SJSA1 (cell line): Measurements from ENCODE around the gene HMOX1. TPM values are rescaled to one million over a fixed set of nuclear protein-coding genes. Genes with fewer than 3 reads are reported as not detected.

ENCODE experiments used
- DNase-seq, 2 experiments: peaks; one replicate each; pipeline ENCODE4 v3.0.0-alpha.2; 2015 to 2020; ENCODE audit warnings: low spot score in 2 of 2, low read depth in 1 of 2
- H3K27ac ChIP-seq: fragments of 250-450 bp; sonication (Bioruptor Pico); 2 replicates; pipeline ENCODE4 v1.5.1; 2020; ENCODE audit warnings: mild to moderate bottlenecking, moderate library complexity
- H3K27me3 ChIP-seq: fragments of 250-450 bp; sonication (Bioruptor Pico); replicated peaks from 2 replicates; pipeline ENCODE4 v1.5.1; 2020; ENCODE audit warnings: mild to moderate bottlenecking, moderate library complexity
- H3K36me3 ChIP-seq: fragments of 250-450 bp; sonication (Bioruptor Pico); 2 replicates; pipeline ENCODE4 v1.5.1; 2020; ENCODE audit warnings: mild to moderate bottlenecking
- H3K4me1 ChIP-seq: fragments of 250-450 bp; sonication (Bioruptor Pico); replicated peaks from 2 replicates; pipeline ENCODE4 v1.6.1; 2021; ENCODE audit warnings: mild to moderate bottlenecking
- H3K4me3 ChIP-seq: fragments of 250-450 bp; sonication (Bioruptor Pico); 2 replicates; pipeline ENCODE4 v1.5.1; 2020; ENCODE audit warnings: mild to moderate bottlenecking
- H3K9me3 ChIP-seq: fragments of 250-450 bp; sonication (Bioruptor Pico); replicated peaks from 2 replicates; pipeline ENCODE4 v1.5.1; 2020; ENCODE audit warnings: mild to moderate bottlenecking
- total RNA-seq: library from RNA; depleted of rRNA; stranded (reverse); fragments of >200 nt; shearing (Covaris generic); gene quantifications from 2 replicates; pipeline ENCODE4 v1.2.3, GENCODE V29; 2014; rRNA removed

HMOX1 gene
- total RNA-seq, result 5.6 and 6.9 TPM in 2 replicates

- Histone ChIP-seq H3K9me3 (no peaks in the 10 kb centered on the region), H3K27ac (peak within 1 kb of the TSS; percentile 28), H3K4me1 (peaks cover 34% of the 10 kb centered on the region), H3K36me3 (peaks cover 11% of the 10 kb centered on the region), H3K27me3 (no peaks in the 10 kb centered on the region), H3K4me3 (peak within 1 kb of the TSS; percentile 52)
- DNase-seq, result peak; percentile 77 to 90
Measured at GRCh38 chr22:35380537-35381423, at the start of gene HMOX1. TSS of gene HMOX1 (plus strand) at chr22:35381096. CDS start at chr22:35381174, 78 bp downstream.

GRCh38 chr22:35332278-35332677 is 48.6 kb upstream of the HMOX1 start:
- H3K27me3 ChIP-seq, result no peaks in the 10 kb centered on the region
- H3K9me3 ChIP-seq, result no peaks in the 10 kb centered on the region
- no peak overlapping the region for H3K4me3 ChIP-seq
- no peaks in the 10 kb centered on the region for H3K4me1 ChIP-seq
- no peak for DNase-seq
- peaks cover 41% of the 10 kb centered on the region for H3K36me3 ChIP-seq
- H3K27ac ChIP-seq, result no peak overlapping the region

GRCh38 chr22:35333220-35333619 is 47.7 kb upstream of the HMOX1 start:
- Histone ChIP-seq H3K4me1 (no peaks in the 10 kb centered on the region), H3K9me3 (no peaks in the 10 kb centered on the region), H3K36me3 (peaks cover 37% of the 10 kb centered on the region), H3K27ac (no peak overlapping the region), H3K4me3 (no peak overlapping the region), H3K27me3 (no peaks in the 10 kb centered on the region)
- DNase-seq, result no peak

- Histone ChIP-seq H3K27me3 (no peaks in the 10 kb centered on the region), H3K4me1 (no peaks in the 10 kb centered on the region), H3K4me3 (no peak overlapping the region), H3K9me3 (no peaks in the 10 kb centered on the region), H3K36me3 (peaks cover 32% of the 10 kb centered on the region), H3K27ac (no peak overlapping the region)
- DNase-seq, result no peak
Measured at GRCh38 chr22:35334004-35334403, 46.9 kb upstream of the HMOX1 start.

GRCh38 chr22:35335468-35335867 is 45.4 kb upstream of the HMOX1 start:
- DNase-seq, result no peak
- H3K4me3 ChIP-seq, result no peak overlapping the region
- H3K36me3 ChIP-seq, result peaks cover 30% of the 10 kb centered on the region
- no peak overlapping the region for H3K27ac ChIP-seq
- no peaks in the 10 kb centered on the region for H3K27me3 ChIP-seq
- no peaks in the 10 kb centered on the region for H3K9me3 ChIP-seq
- H3K4me1 ChIP-seq, result no peaks in the 10 kb centered on the region

- peaks cover 29% of the 10 kb centered on the region for H3K36me3 ChIP-seq
- no peak for DNase-seq
- H3K4me1 ChIP-seq, result no peaks in the 10 kb centered on the region
- no peak overlapping the region for H3K27ac ChIP-seq
- H3K4me3 ChIP-seq, result no peak overlapping the region
- H3K9me3 ChIP-seq, result no peaks in the 10 kb centered on the region
- no peaks in the 10 kb centered on the region for H3K27me3 ChIP-seq
Measured at GRCh38 chr22:35335936-35336781, 44.7 kb upstream of the HMOX1 start.

GRCh38 chr22:35337932-35338331 is 43.0 kb upstream of the HMOX1 start:
- DNase-seq, result no peak
- Histone ChIP-seq H3K36me3 (peaks cover 30% of the 10 kb centered on the region), H3K4me3 (no peak overlapping the region), H3K9me3 (no peaks in the 10 kb centered on the region), H3K4me1 (no peaks in the 10 kb centered on the region), H3K27ac (no peak overlapping the region), H3K27me3 (no peaks in the 10 kb centered on the region)

- no peak for DNase-seq
- Histone ChIP-seq H3K4me3 (no peak overlapping the region), H3K4me1 (no peaks in the 10 kb centered on the region), H3K36me3 (peaks cover 8% of the 10 kb centered on the region), H3K9me3 (no peaks in the 10 kb centered on the region), H3K27me3 (no peaks in the 10 kb centered on the region), H3K27ac (no peak overlapping the region)
Measured at GRCh38 chr22:35341090-35341874, 39.6 kb upstream of the HMOX1 start.

GRCh38 chr22:35342390-35342789 is 38.5 kb upstream of the HMOX1 start:
- Histone ChIP-seq H3K4me3 (no peak overlapping the region), H3K27me3 (no peaks in the 10 kb centered on the region), H3K27ac (no peak overlapping the region), H3K4me1 (no peaks in the 10 kb centered on the region), H3K36me3 (peaks cover 6% of the 10 kb centered on the region), H3K9me3 (no peaks in the 10 kb centered on the region)
- no peak for DNase-seq

- DNase-seq, result no peak
Measured at GRCh38 chr22:35343664-35344550, 37.0 kb upstream of the HMOX1 start.

GRCh38 chr22:35344956-35345690 is 35.8 kb upstream of the HMOX1 start:
- Histone ChIP-seq H3K4me3 (no peak overlapping the region), H3K27me3 (no peaks in the 10 kb centered on the region), H3K36me3 (peaks cover 4% of the 10 kb centered on the region), H3K4me1 (no peaks in the 10 kb centered on the region; the same call in 1 of the 2 replicates), H3K27ac (no peak overlapping the region), H3K9me3 (no peaks in the 10 kb centered on the region)
- DNase-seq, result no peak

More at GRCh38 chr22:35343664-35344550, 37.0 kb upstream of the HMOX1 start:
- no peaks in the 10 kb centered on the region for H3K27me3 ChIP-seq
- no peak overlapping the region for H3K27ac ChIP-seq
- peaks cover 4% of the 10 kb centered on the region for H3K36me3 ChIP-seq
- H3K9me3 ChIP-seq, result no peaks in the 10 kb centered on the region
- no peaks in the 10 kb centered on the region for H3K4me1 ChIP-seq
- no peak overlapping the region for H3K4me3 ChIP-seq

GRCh38 chr22:35345808-35346505 is 34.9 kb upstream of the HMOX1 start:
- H3K9me3 ChIP-seq, result no peaks in the 10 kb centered on the region
- no peak overlapping the region for H3K27ac ChIP-seq
- H3K4me1 ChIP-seq, result peaks cover 4% of the 10 kb centered on the region
- DNase-seq, result no peak
- H3K4me3 ChIP-seq, result no peak overlapping the region
- H3K27me3 ChIP-seq, result no peaks in the 10 kb centered on the region
- peaks cover 4% of the 10 kb centered on the region for H3K36me3 ChIP-seq
